ENCODE results near the gene PAXX.

DNA sequence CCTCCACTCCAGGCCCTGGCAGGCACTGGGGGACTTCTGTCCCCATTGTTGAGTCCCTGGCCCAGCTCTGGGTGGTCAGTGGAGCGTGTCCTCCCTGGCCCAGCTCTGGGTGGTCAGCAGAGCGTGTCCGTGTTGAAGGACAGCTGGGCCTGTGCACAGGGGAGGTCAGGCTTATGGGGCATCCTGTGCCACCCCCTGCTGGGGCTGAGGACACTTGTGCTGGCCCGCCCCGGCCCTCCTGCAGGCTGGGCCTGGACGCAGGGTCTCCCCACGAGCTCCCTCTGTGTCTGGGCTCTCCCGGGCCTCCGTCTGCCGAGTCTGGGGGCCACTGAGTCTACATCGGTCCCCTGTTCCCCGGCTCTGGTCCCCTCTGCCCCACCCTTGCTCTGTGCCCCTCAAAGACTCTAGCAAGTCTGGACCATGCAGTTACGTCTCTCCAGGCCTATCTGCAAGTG is 15.6 kb downstream of the PAXX start:
- TF ChIP-seq, protein P1, sequence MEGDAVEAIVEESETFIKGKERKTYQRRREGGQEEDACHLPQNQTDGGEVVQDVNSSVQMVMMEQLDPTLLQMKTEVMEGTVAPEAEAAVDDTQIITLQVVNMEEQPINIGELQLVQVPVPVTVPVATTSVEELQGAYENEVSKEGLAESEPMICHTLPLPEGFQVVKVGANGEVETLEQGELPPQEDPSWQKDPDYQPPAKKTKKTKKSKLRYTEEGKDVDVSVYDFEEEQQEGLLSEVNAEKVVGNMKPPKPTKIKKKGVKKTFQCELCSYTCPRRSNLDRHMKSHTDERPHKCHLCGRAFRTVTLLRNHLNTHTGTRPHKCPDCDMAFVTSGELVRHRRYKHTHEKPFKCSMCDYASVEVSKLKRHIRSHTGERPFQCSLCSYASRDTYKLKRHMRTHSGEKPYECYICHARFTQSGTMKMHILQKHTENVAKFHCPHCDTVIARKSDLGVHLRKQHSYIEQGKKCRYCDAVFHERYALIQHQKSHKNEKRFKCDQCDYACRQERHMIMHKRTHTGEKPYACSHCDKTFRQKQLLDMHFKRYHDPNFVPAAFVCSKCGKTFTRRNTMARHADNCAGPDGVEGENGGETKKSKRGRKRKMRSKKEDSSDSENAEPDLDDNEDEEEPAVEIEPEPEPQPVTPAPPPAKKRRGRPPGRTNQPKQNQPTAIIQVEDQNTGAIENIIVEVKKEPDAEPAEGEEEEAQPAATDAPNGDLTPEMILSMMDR (IDR thresholded peaks at IDR 0.05) = no peak
- TF ChIP-seq EP300 (IDR thresholded peaks at IDR 0.05) = no peak
